HepG2 (cell line): ENCODE results near the gene FBXL13. TPM values are rescaled to one million over a fixed set of nuclear protein-coding genes. Genes with fewer than 3 reads are reported as not detected.

Source experiments
- ATAC-seq: fragments of 200-7000 bp; cut with Tn5 transposase; 3 replicates; pipeline ENCODE4 v1.9.1; 2020; ENCODE audit warnings: mild to moderate bottlenecking, moderate library complexity
- BruUV-seq: library from RNA; stranded (reverse); fragments of 400-500 nt; replicated peaks from 2 replicates; lab custom pipeline; 2021; lab: Mats Ljungman, UMichigan
- CTCF ChIA-PET: fragments of 300-600 bp; formaldehyde crosslinking; extraction: SDS; loops from one replicate; lab custom pipeline; 2021; ENCODE audit warnings: low total read pairs, inconsistent platforms, low intra/inter-chr PET ratio; lab: Yijun Ruan, JAX
- POLR2A ChIA-PET: fragments of 350-600 bp; sonication (Branson Sonifier 250); formaldehyde crosslinking; loops from one replicate; lab custom pipeline; 2020; ENCODE audit warnings: antibody characterized with exemption, inconsistent platforms; lab: Yijun Ruan, JAX
- DNase-seq: peaks from one replicate; pipeline ENCODE4 v3.0.0-alpha.2; 2015; ENCODE audit warnings: low spot score
- FAIRE-seq: peaks from 3 replicates; lab custom pipeline; 2011; peaks lifted over from hg19 to GRCh38; lab: Jason Lieb, UNC
- H2AFZ ChIP-seq: one replicate; pipeline ENCODE4 v1.6.1; 2011; ENCODE audit warnings: low read length, inconsistent platforms
- H3K27ac ChIP-seq: fragments of 300-600 bp; 3 replicates; pipeline ENCODE4 v1.8.0; 2011; ENCODE audit warnings: mixed run types, mild to moderate bottlenecking, mixed read lengths, low read length, inconsistent platforms; ENCODE audit not compliant: insufficient read depth; ENCODE audit errors: extremely low read length
- H3K27me3 ChIP-seq, 2 experiments: fragments of 200-600 bp in 1 of 2; 2 replicates in 1 of 2; 3 replicates in 1 of 2; pipeline versions ENCODE4 v1.6.0 to v1.8.0; 2011; ENCODE audit warnings: low read length in 2 of 2, mild to moderate bottlenecking in 2 of 2, moderate library complexity in 2 of 2, inconsistent platforms in 1 of 2; ENCODE audit not compliant: insufficient read depth in 2 of 2, control insufficient read depth in 1 of 2
- H3K36me3 ChIP-seq, 2 experiments: fragments of 200-600 bp in 1 of 2; replicated peaks in 1 of 2; 2 replicates in 1 of 2; 3 replicates in 1 of 2; pipeline versions ENCODE4 v1.5.1 to v1.8.0; 2011; ENCODE audit warnings: low read length in 2 of 2, inconsistent platforms in 1 of 2; ENCODE audit not compliant: insufficient read depth in 2 of 2, control insufficient read depth in 1 of 2
- H3K4me1 ChIP-seq: 2 replicates; pipeline ENCODE4 v1.5.1; 2012; ENCODE audit warnings: low read length, inconsistent platforms; ENCODE audit not compliant: insufficient read depth
- H3K4me2 ChIP-seq: 2 replicates; pipeline ENCODE4 v1.6.0; 2011; ENCODE audit warnings: low read depth, low read length, inconsistent platforms
- H3K4me3 ChIP-seq, 3 experiments: fragments of 200-600 bp in 1 of 3; sonication (generic), shearing (Covaris generic) in 1 of 3; replicated peaks in 1 of 3; 2 replicates each; pipeline ENCODE4 v1.5.1; 2011 to 2016; ENCODE audit warnings: low read length in 3 of 3, inconsistent platforms in 2 of 3, low read depth in 2 of 3, mild to moderate bottlenecking in 2 of 3, control low read depth in 1 of 3, mixed read lengths in 1 of 3; ENCODE audit not compliant: insufficient read depth in 1 of 3
- H3K79me2 ChIP-seq: one replicate; pipeline ENCODE4 v1.6.1; 2011; ENCODE audit warnings: low read length, inconsistent platforms; ENCODE audit not compliant: insufficient read depth
- H3K9ac ChIP-seq: 2 replicates; pipeline ENCODE4 v1.6.0; 2011; ENCODE audit warnings: mild to moderate bottlenecking, low read depth, low read length, inconsistent platforms; ENCODE audit not compliant: insufficient read depth
- H3K9me3 ChIP-seq: 2 replicates; pipeline ENCODE4 v1.5.1; 2012; ENCODE audit warnings: mild to moderate bottlenecking, low read length
- H4K20me1 ChIP-seq: 2 replicates; pipeline ENCODE4 v1.6.0; 2011; ENCODE audit warnings: inconsistent platforms, mild to moderate bottlenecking, low read length, moderate library complexity; ENCODE audit not compliant: insufficient read depth
- BHLHE40 ChIP-seq: IDR thresholded peaks from 2 replicates; pipeline ENCODE4 v1.6.1; 2011; ENCODE audit warnings: low read length, improper control_type of control experiment
- EEA1 ChIP-seq: sonication (generic); formaldehyde crosslinking; IDR thresholded peaks from 2 replicates; pipeline ENCODE4 v1.5.1; 2020; ENCODE audit warnings: mild to moderate bottlenecking, missing genetic modification reagents, borderline replicate concordance
- FOXK2 ChIP-seq: fragments of 450-650 bp; IDR thresholded peaks from 2 replicates; pipeline ENCODE4 v1.6.1; 2016
- KAT8 ChIP-seq: IDR thresholded peaks from 2 replicates; pipeline ENCODE4 v1.6.1; 2016; ENCODE audit warnings: missing genetic modification reagents, missing compliant biosample characterization
- SMAD3 ChIP-seq: sonication (generic); formaldehyde crosslinking; IDR thresholded peaks from 2 replicates; pipeline ENCODE4 v1.4.0; 2020; ENCODE audit warnings: missing genetic modification reagents
- SP1 ChIP-seq, 2 experiments: fragments of 450-650 bp in 1 of 2; sonication (generic) in 1 of 2; formaldehyde crosslinking in 1 of 2; IDR thresholded peaks; 2 replicates each; pipeline versions ENCODE4 v1.4.0 to v1.6.1; 2016 to 2020; ENCODE audit warnings: missing genetic modification reagents in 1 of 2
- SRSF1 ChIP-seq: fragments of 200-400 bp; formaldehyde crosslinking; optimal IDR thresholded peaks from 2 replicates; pipeline ENCODE3; 2017; ENCODE audit warnings: mild to moderate bottlenecking, low read depth, low read length, moderate library complexity
- SYNCRIP ChIP-seq: fragments of 200-400 bp; formaldehyde crosslinking; IDR thresholded peaks from 2 replicates; pipeline ENCODE4 v1.6.1; 2018; ENCODE audit warnings: mild to moderate bottlenecking, low read depth, low read length; ENCODE audit not compliant: insufficient read depth
- U2AF2 ChIP-seq: fragments of 200-400 bp; formaldehyde crosslinking; IDR thresholded peaks from 2 replicates; pipeline ENCODE4 v1.6.1; 2017; ENCODE audit warnings: low read depth, mild to moderate bottlenecking, low read length
- XBP1 ChIP-seq: sonication (generic); formaldehyde crosslinking; IDR thresholded peaks from 2 replicates; pipeline ENCODE4 v1.5.0; 2020; ENCODE audit warnings: missing genetic modification reagents
- ZNF12 ChIP-seq: sonication (generic); formaldehyde crosslinking; IDR thresholded peaks from 2 replicates; pipeline ENCODE4 v1.5.0; 2020; ENCODE audit warnings: missing genetic modification reagents
- ZNF83 ChIP-seq: sonication (generic); formaldehyde crosslinking; IDR thresholded peaks from 2 replicates; pipeline ENCODE4 v1.4.0; 2020; ENCODE audit warnings: missing genetic modification reagents, mild to moderate bottlenecking, borderline replicate concordance
- WGBS: methylation state at CpG from one replicate; pipeline ENCODE4 v1.1.6; 2017; ENCODE audit warnings: low lambda C conversion rate; 5-methylcytosine and 5-hydroxymethylcytosine counted together
- in situ Hi-C: cut with HindIII; loops from 2 replicates; pipeline ENCODE4 v1.10.0; 2017; ENCODE audit warnings: low pct_unique_long_range_greater_than_20kb; ENCODE audit not compliant: extremely low pct_ligation_motif_present
- intact Hi-C: fragments of 100-400 bp; cut with micrococcal nuclease; formaldehyde crosslinking; loops from one replicate; pipeline ENCODE4 v1.10.0; 2022; ENCODE audit not compliant: unreplicated experiment
- polyA plus RNA-seq, 8 experiments: library from polyadenylated mRNA; depleted of rRNA in 3 of 8; stranded (reverse) in 7 of 8; unstranded in 1 of 8; fragments of >200 nt; fragmentation: Illumina TruSeq in 4 of 8; extraction: Trizol in 4 of 8; gene quantifications; 2 replicates each; pipeline versions ENCODE4 v1.2.1 to v1.2.3, GENCODE V29; 2011 to 2016; ENCODE audit warnings: low read depth in 4 of 8, missing spikeins in 1 of 8, mixed read lengths in 1 of 8; ENCODE audit not compliant: insufficient read depth in 1 of 8
- total RNA-seq, 5 experiments: library from RNA; depleted of rRNA; stranded (reverse); fragments of >200 nt; fragmentation: Illumina TruSeq; extraction: Trizol; gene quantifications; 2 replicates each; pipeline ENCODE4 v1.2.3, GENCODE V29; 2016; ENCODE audit warnings: low read depth in 1 of 5
- TF ChIP-seq, protein P1 (sequence below): sonication (generic); formaldehyde crosslinking; IDR thresholded peaks from 2 replicates; pipeline ENCODE4 v1.8.1; 2023; ENCODE audit warnings: mild to moderate bottlenecking, missing genetic modification reagents
- TF ChIP-seq, protein P2 (sequence below): IDR thresholded peaks from 2 replicates; pipeline ENCODE4 v1.6.1; 2016; ENCODE audit warnings: low read depth, missing genetic modification reagents, missing compliant biosample characterization
- TF ChIP-seq, protein P3 (sequence below): sonication (generic); formaldehyde crosslinking; IDR thresholded peaks from 2 replicates; pipeline ENCODE4 v1.5.1; 2020; ENCODE audit warnings: mild to moderate bottlenecking, missing genetic modification reagents, borderline replicate concordance
- TF ChIP-seq, protein P4 (sequence below): sonication (generic); formaldehyde crosslinking; IDR thresholded peaks from 2 replicates; pipeline ENCODE4 v1.5.0; 2020; ENCODE audit warnings: mild to moderate bottlenecking, missing genetic modification reagents, moderate library complexity

Gene FBXL13
- total and polyA plus RNA-seq, 2 of the 13 experiments (the other 11 are each of a cell fraction or from before 2014, with no cell fraction given), result 0.24 to 0.77 TPM

DNA sequence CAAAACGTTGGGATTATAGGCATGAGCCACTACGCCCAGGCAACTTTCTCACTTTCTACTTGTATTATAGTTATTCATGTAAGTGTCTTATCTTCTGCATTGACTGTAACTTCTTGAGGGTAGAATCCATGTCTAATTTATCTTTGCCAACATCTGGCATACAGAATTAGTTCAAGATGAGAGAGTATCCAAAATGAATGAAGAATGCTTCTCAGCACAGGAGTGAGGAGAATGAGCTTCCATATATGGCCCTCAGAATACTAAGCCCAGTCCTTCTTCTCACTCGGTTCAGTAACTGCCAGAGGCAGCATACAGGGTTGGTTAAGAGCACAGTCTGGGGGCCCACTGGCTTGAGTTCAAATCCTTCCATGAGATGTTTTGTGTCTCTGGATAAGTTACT, 236.8 kb downstream of the FBXL13 start (continued):
- TF ChIP-seq, protein P1, sequence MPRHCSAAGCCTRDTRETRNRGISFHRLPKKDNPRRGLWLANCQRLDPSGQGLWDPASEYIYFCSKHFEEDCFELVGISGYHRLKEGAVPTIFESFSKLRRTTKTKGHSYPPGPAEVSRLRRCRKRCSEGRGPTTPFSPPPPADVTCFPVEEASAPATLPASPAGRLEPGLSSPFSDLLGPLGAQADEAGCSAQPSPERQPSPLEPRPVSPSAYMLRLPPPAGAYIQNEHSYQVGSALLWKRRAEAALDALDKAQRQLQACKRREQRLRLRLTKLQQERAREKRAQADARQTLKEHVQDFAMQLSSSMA (CRISPR knock-in tag), result no peak
- TF ChIP-seq EEA1 (no peak), KAT8 (CRISPR knock-in tag) (no peak), FOXK2 (no peak), BHLHE40 (no peak), ZNF12 (no peak)
- TF ChIP-seq, protein P2, sequence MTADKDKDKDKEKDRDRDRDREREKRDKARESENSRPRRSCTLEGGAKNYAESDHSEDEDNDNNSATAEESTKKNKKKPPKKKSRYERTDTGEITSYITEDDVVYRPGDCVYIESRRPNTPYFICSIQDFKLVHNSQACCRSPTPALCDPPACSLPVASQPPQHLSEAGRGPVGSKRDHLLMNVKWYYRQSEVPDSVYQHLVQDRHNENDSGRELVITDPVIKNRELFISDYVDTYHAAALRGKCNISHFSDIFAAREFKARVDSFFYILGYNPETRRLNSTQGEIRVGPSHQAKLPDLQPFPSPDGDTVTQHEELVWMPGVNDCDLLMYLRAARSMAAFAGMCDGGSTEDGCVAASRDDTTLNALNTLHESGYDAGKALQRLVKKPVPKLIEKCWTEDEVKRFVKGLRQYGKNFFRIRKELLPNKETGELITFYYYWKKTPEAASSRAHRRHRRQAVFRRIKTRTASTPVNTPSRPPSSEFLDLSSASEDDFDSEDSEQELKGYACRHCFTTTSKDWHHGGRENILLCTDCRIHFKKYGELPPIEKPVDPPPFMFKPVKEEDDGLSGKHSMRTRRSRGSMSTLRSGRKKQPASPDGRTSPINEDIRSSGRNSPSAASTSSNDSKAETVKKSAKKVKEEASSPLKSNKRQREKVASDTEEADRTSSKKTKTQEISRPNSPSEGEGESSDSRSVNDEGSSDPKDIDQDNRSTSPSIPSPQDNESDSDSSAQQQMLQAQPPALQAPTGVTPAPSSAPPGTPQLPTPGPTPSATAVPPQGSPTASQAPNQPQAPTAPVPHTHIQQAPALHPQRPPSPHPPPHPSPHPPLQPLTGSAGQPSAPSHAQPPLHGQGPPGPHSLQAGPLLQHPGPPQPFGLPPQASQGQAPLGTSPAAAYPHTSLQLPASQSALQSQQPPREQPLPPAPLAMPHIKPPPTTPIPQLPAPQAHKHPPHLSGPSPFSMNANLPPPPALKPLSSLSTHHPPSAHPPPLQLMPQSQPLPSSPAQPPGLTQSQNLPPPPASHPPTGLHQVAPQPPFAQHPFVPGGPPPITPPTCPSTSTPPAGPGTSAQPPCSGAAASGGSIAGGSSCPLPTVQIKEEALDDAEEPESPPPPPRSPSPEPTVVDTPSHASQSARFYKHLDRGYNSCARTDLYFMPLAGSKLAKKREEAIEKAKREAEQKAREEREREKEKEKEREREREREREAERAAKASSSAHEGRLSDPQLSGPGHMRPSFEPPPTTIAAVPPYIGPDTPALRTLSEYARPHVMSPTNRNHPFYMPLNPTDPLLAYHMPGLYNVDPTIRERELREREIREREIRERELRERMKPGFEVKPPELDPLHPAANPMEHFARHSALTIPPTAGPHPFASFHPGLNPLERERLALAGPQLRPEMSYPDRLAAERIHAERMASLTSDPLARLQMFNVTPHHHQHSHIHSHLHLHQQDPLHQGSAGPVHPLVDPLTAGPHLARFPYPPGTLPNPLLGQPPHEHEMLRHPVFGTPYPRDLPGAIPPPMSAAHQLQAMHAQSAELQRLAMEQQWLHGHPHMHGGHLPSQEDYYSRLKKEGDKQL (CRISPR knock-in tag), result no peak

DNA sequence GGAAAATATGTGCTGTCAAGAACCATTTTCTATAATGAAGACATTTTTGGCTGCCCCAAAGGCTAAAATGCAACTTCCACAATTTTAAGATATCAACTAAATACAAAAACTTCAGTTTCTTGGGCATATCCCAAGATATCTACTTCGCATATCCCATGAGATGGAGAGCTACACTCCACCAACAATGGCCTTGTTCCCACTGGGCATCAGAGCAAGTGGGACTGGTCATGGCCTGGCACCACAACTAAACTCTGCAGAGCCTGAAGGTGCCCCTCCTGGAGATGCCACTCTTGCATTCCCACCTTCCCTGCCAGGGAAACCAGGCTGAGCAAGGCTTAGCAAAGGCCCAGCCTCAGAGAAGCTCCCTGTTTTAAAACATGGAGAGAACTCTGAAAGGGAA, 237.6 kb downstream of the FBXL13 start:
- H3K9me3 ChIP-seq, result no peaks in the 10 kb centered on the region
- no peak for FAIRE-seq
- no peak for ATAC-seq
- no peak overlapping the region for H2AFZ ChIP-seq
- no peaks in the 10 kb centered on the region for H3K79me2 ChIP-seq
- CTCF ChIA-PET, result no interaction called here
- no peaks in the 10 kb centered on the region; a peak in 1 of 5 replicates for H3K36me3 ChIP-seq
- 100% methylated on average over 1 of the region's 1 CpG for WGBS
- no peak overlapping the region for H3K4me3 ChIP-seq
- intact Hi-C loops, result no loop called here
- H3K27ac ChIP-seq, result no peak overlapping the region
- POLR2A ChIA-PET, result no interaction called here
- BruUV-seq, result no TSS peak
- DNase-seq, result no peak
- H3K4me2 ChIP-seq, result no peak overlapping the region
- H3K27me3 ChIP-seq, result no peaks in the 10 kb centered on the region
- in situ Hi-C loops, result no loop called here
- no peak overlapping the region for H3K9ac ChIP-seq
- H4K20me1 ChIP-seq, result no peaks in the 10 kb centered on the region
- peaks cover 34% of the 10 kb centered on the region for H3K4me1 ChIP-seq
- TF ChIP-seq SP1 (IDR thresholded peaks at IDR 0.05) (no peak), SP1 (CRISPR knock-in tag; IDR thresholded peaks at IDR 0.05) (no peak), SRSF1 (no peak), SYNCRIP (no peak), SMAD3 (CRISPR knock-in tag) (no peak), U2AF2 (no peak), ZNF83 (no peak), XBP1 (CRISPR knock-in tag) (no peak)
- TF ChIP-seq, protein P3, sequence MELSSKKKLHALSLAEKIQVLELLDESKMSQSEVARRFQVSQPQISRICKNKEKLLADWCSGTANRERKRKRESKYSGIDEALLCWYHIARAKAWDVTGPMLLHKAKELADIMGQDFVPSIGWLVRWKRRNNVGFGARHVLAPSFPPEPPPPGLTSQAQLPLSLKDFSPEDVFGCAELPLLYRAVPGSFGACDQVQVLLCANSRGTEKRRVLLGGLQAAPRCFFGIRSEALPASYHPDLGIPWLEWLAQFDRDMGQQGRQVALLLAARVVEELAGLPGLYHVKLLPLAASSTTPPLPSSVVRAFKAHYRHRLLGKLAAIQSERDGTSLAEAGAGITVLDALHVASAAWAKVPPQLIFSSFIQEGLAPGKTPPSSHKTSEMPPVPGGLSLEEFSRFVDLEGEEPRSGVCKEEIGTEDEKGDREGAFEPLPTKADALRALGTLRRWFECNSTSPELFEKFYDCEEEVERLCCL (CRISPR knock-in tag), result no peak
- TF ChIP-seq, protein P4, sequence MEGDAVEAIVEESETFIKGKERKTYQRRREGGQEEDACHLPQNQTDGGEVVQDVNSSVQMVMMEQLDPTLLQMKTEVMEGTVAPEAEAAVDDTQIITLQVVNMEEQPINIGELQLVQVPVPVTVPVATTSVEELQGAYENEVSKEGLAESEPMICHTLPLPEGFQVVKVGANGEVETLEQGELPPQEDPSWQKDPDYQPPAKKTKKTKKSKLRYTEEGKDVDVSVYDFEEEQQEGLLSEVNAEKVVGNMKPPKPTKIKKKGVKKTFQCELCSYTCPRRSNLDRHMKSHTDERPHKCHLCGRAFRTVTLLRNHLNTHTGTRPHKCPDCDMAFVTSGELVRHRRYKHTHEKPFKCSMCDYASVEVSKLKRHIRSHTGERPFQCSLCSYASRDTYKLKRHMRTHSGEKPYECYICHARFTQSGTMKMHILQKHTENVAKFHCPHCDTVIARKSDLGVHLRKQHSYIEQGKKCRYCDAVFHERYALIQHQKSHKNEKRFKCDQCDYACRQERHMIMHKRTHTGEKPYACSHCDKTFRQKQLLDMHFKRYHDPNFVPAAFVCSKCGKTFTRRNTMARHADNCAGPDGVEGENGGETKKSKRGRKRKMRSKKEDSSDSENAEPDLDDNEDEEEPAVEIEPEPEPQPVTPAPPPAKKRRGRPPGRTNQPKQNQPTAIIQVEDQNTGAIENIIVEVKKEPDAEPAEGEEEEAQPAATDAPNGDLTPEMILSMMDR (CRISPR knock-in tag), result no peak
